ENCODE measurements around the gene PPP1CC. TPM values are rescaled to one million over a fixed set of nuclear protein-coding genes. Genes with fewer than 3 reads are reported as not detected.

Gene PPP1CC
- total RNA-seq, 1 experiment from 2014 or later: 321 TPM

- TF ChIP-seq ATF2 (CRISPR knock-in tag; IDR thresholded peaks at IDR 0.05; ENCODE audit: borderline replicate concordance, low read depth) (no peak), ZNF281 (CRISPR knock-in tag; IDR thresholded peaks at IDR 0.05) (no peak), ZNF423 (CRISPR knock-in tag; IDR thresholded peaks at IDR 0.05) (no peak), JUN (CRISPR knock-in tag; IDR thresholded peaks at IDR 0.05) (no peak), PRRX2 (CRISPR knock-in tag; IDR thresholded peaks at IDR 0.05) (no peak), NFATC4 (CRISPR knock-in tag; IDR thresholded peaks at IDR 0.05) (no peak), HMGXB4 (CRISPR knock-in tag; IDR thresholded peaks at IDR 0.05) (no peak), MXD4 (CRISPR knock-in tag; IDR thresholded peaks at IDR 0.05; ENCODE audit: borderline replicate concordance) (no peak), GRHL2 (CRISPR knock-in tag; IDR thresholded peaks at IDR 0.05; ENCODE audit: insufficient replicate concordance, severe bottlenecking) (no peak), GTF2I (CRISPR knock-in tag; conservative IDR thresholded peaks at IDR 0.05) (no peak), AR (CRISPR knock-in tag; IDR thresholded peaks at IDR 0.05) (no peak)
Observed at GRCh38 chr12:110694330-110694901, 48.3 kb downstream of the PPP1CC start (continued).

- Mint-ChIP-seq H3K27ac (no peak overlapping the region), H3K4me1 (peaks cover 16% of the 10 kb centered on the region), H3K9me3 (no peaks in the 10 kb centered on the region), H3K27me3 (ENCODE audit: low read depth) (no peaks in the 10 kb centered on the region; the same call in 1 of the 2 replicates), H3K36me3 (no peaks in the 10 kb centered on the region), H3K4me3 (no peak overlapping the region)
- CTCF ChIA-PET: interaction anchor here (0.6 to 0.9 kb wide), 2 partner anchors 11 to 125 kb away, joined by 4 read pairs; no protein-coding TSS in a partner anchor
- POLR2A ChIA-PET: interaction anchor here (0.5 kb wide), 1 partner anchor 317 kb away, joined by 3 read pairs; no protein-coding TSS in a partner anchor
- no peak for DNase-seq (ENCODE audit: low spot score)
- TF ChIP-seq ZNF512 (CRISPR knock-in tag; IDR thresholded peaks at IDR 0.05; ENCODE audit: borderline replicate concordance) (no peak), ZNF425 (CRISPR knock-in tag; conservative IDR thresholded peaks at IDR 0.05) (no peak), ZNF121 (CRISPR knock-in tag; IDR thresholded peaks at IDR 0.05) (no peak), NR3C1 (CRISPR knock-in tag; conservative IDR thresholded peaks at IDR 0.05; ENCODE audit: low read depth) (no peak), IRF2 (CRISPR knock-in tag; IDR thresholded peaks at IDR 0.05; ENCODE audit: borderline replicate concordance, low read depth) (no peak), ATF2 (CRISPR knock-in tag; IDR thresholded peaks at IDR 0.05; ENCODE audit: borderline replicate concordance, low read depth) (no peak), ZNF281 (CRISPR knock-in tag; IDR thresholded peaks at IDR 0.05) (no peak)
- no peak for ATAC-seq
Observed at GRCh38 chr12:110693731-110694130, 49.0 kb downstream of the PPP1CC start.
